IMR-90 (cell line): ENCODE data around the gene ZNF827.

Experiments
- CTCF ChIP-seq: conservative IDR thresholded peaks from 2 replicates; pipeline ENCODE4 v1.5.1; 2012; ENCODE audit warnings: mild to moderate bottlenecking, low read depth, low read length, improper control_type of control experiment
- ELK1 ChIP-seq: fragments of 150-350 bp; IDR thresholded peaks from 2 replicates; pipeline ENCODE4 v1.6.1; 2016; ENCODE audit warnings: low read depth, mild to moderate bottlenecking, low read length, moderate library complexity, borderline replicate concordance
- FOS ChIP-seq: fragments of 150-350 bp; IDR thresholded peaks from 2 replicates; pipeline ENCODE4 v1.6.1; 2016; ENCODE audit warnings: low read depth, low read length
- POLR2A ChIP-seq: IDR thresholded peaks from 2 replicates; pipeline ENCODE4 v1.6.1; 2012; ENCODE audit warnings: mild to moderate bottlenecking, low read depth, low read length
- RAD21 ChIP-seq: IDR thresholded peaks from 2 replicates; pipeline ENCODE4 v1.6.1; 2012; ENCODE audit warnings: low read length, improper control_type of control experiment
- RFX5 ChIP-seq: IDR thresholded peaks from 2 replicates; pipeline ENCODE4 v1.8.0; 2012; ENCODE audit warnings: low read depth, mild to moderate bottlenecking, low read length, moderate library complexity

- TF ChIP-seq CTCF (no peak), RFX5 (no peak), POLR2A (no peak), FOS (no peak), RAD21 (no peak), ELK1 (no peak)
These were observed 56.6 kb downstream of the ZNF827 start for GRCh38 chr4:145881989-145882388.
